ENCODE measurements around the gene DNAJC5.
"Not testable (repeated sequence)": the region's sequence is repeated elsewhere in the genome, so short reads cannot be mapped to it uniquely, and the experiment has no call there.

DNAJC5 gene

GRCh38 chr20:63952769-63953168 is 57.8 kb downstream of the DNAJC5 start:
- Histone ChIP-seq H3K9ac (ENCODE audit: low read depth, low read length) (no peak overlapping the region), H3K36me3 (ENCODE audit: insufficient read depth, low read length) (no peaks in the 10 kb centered on the region), H3K4me1 (ENCODE audit: insufficient read depth, low read length) (peaks cover 8% of the 10 kb centered on the region; the same call in 1 of the 2 replicates), H3K9me3 (ENCODE audit: control insufficient read depth, insufficient read depth, low read length) (no peaks in the 10 kb centered on the region)

GRCh38 chr20:63953764-63954429 is 59.0 kb downstream of the DNAJC5 start:
- Histone ChIP-seq H3K9me3 (ENCODE audit: control insufficient read depth, insufficient read depth, low read length) (no peaks in the 10 kb centered on the region), H3K36me3 (ENCODE audit: insufficient read depth, low read length) (no peaks in the 10 kb centered on the region), H3K4me1 (ENCODE audit: insufficient read depth, low read length) (peaks cover 15% of the 10 kb centered on the region), H3K9ac (ENCODE audit: low read depth, low read length) (no peak overlapping the region)

GRCh38 chr20:63955281-63955826 is 60.4 kb downstream of the DNAJC5 start:
- peaks cover 17% of the 10 kb centered on the region for H3K4me1 ChIP-seq (ENCODE audit: insufficient read depth, low read length)
- H3K9ac ChIP-seq (ENCODE audit: low read depth, low read length), result peak overlapping the region; percentile 94
- H3K36me3 ChIP-seq (ENCODE audit: insufficient read depth, low read length), result peaks cover 3% of the 10 kb centered on the region; the same call in 1 of the 2 replicates

GRCh38 chr20:63955827-63956663 is 61.1 kb downstream of the DNAJC5 start, which contains the start of gene UCKL1:
UCKL1 (minus strand) TSS chr20:63956416; CDS start chr20:63956372, 44 bp downstream.
- Histone ChIP-seq H3K36me3 (ENCODE audit: insufficient read depth, low read length) (peaks cover 3% of the 10 kb centered on the region; the same call in 1 of the 2 replicates), H3K4me1 (ENCODE audit: insufficient read depth, low read length) (peaks cover 17% of the 10 kb centered on the region), H3K9me3 (ENCODE audit: control insufficient read depth, insufficient read depth, low read length) (no peaks in the 10 kb centered on the region)

More at GRCh38 chr20:63955281-63955826, 60.4 kb downstream of the DNAJC5 start:
- H3K9me3 ChIP-seq (ENCODE audit: control insufficient read depth, insufficient read depth, low read length), result no peaks in the 10 kb centered on the region

GRCh38 chr20:63956664-63957003 is 61.7 kb downstream of the DNAJC5 start:
- Histone ChIP-seq H3K4me1 (ENCODE audit: insufficient read depth, low read length) (peaks cover 17% of the 10 kb centered on the region), H3K9me3 (ENCODE audit: control insufficient read depth, insufficient read depth, low read length) (no peaks in the 10 kb centered on the region), H3K36me3 (ENCODE audit: insufficient read depth, low read length) (peaks cover 3% of the 10 kb centered on the region; the same call in 1 of the 2 replicates), H3K9ac (ENCODE audit: low read depth, low read length) (peak overlapping the region; percentile 58)

More at GRCh38 chr20:63955827-63956663, 61.1 kb downstream of the DNAJC5 start, which contains the start of gene UCKL1:
- peak within 1 kb of the TSS; percentile 94 for H3K9ac ChIP-seq (ENCODE audit: low read depth, low read length)

- peaks cover 17% of the 10 kb centered on the region for H3K4me1 ChIP-seq (ENCODE audit: insufficient read depth, low read length)
- peak overlapping the region; percentile 58 for H3K9ac ChIP-seq (ENCODE audit: low read depth, low read length)
Observed at GRCh38 chr20:63957004-63957689, 62.2 kb downstream of the DNAJC5 start.

GRCh38 chr20:63957690-63958441 is 62.9 kb downstream of the DNAJC5 start:
- Histone ChIP-seq H3K9me3 (ENCODE audit: control insufficient read depth, insufficient read depth, low read length) (no peaks in the 10 kb centered on the region), H3K36me3 (ENCODE audit: insufficient read depth, low read length) (peaks cover 3% of the 10 kb centered on the region), H3K9ac (ENCODE audit: low read depth, low read length) (peak overlapping the region; percentile 58; the same call in 1 of the 2 replicates), H3K4me1 (ENCODE audit: insufficient read depth, low read length) (peaks cover 17% of the 10 kb centered on the region)

More at GRCh38 chr20:63957004-63957689, 62.2 kb downstream of the DNAJC5 start:
- Histone ChIP-seq H3K9me3 (ENCODE audit: control insufficient read depth, insufficient read depth, low read length) (no peaks in the 10 kb centered on the region), H3K36me3 (ENCODE audit: insufficient read depth, low read length) (peaks cover 3% of the 10 kb centered on the region; the same call in 1 of the 2 replicates)

- Histone ChIP-seq H3K4me1 (ENCODE audit: insufficient read depth, low read length) (peaks cover 17% of the 10 kb centered on the region), H3K9ac (ENCODE audit: low read depth, low read length) (no peak overlapping the region), H3K36me3 (ENCODE audit: insufficient read depth, low read length) (peaks cover 4% of the 10 kb centered on the region), H3K9me3 (ENCODE audit: control insufficient read depth, insufficient read depth, low read length) (no peaks in the 10 kb centered on the region; the same call in 1 of the 2 replicates)
Observed at GRCh38 chr20:63958471-63958870, 63.5 kb downstream of the DNAJC5 start.

- H3K9me3 ChIP-seq (ENCODE audit: control insufficient read depth, insufficient read depth, low read length), result no peaks in the 10 kb centered on the region; the same call in 1 of the 2 replicates
- peaks cover 6% of the 10 kb centered on the region for H3K36me3 ChIP-seq (ENCODE audit: insufficient read depth, low read length)
- no peak overlapping the region for H3K9ac ChIP-seq (ENCODE audit: low read depth, low read length)
- peaks cover 17% of the 10 kb centered on the region for H3K4me1 ChIP-seq (ENCODE audit: insufficient read depth, low read length)
Observed at GRCh38 chr20:63958964-63959698, 64.2 kb downstream of the DNAJC5 start.

- no peaks in the 10 kb centered on the region; the same call in 1 of the 2 replicates for H3K9me3 ChIP-seq (ENCODE audit: control insufficient read depth, insufficient read depth, low read length)
- H3K36me3 ChIP-seq (ENCODE audit: insufficient read depth, low read length), result peaks cover 6% of the 10 kb centered on the region
- H3K9ac ChIP-seq (ENCODE audit: low read depth, low read length), result no peak overlapping the region
- H3K4me1 ChIP-seq (ENCODE audit: insufficient read depth, low read length), result peaks cover 17% of the 10 kb centered on the region
Observed at GRCh38 chr20:63959699-63960075, 64.8 kb downstream of the DNAJC5 start.

- not testable (repeated sequence) for H3K36me3 ChIP-seq (ENCODE audit: insufficient read depth, low read length)
Observed at GRCh38 chr20:63960654-63961621, 66.0 kb downstream of the DNAJC5 start.

More at GRCh38 chr20:63960654-63961621, 66.0 kb downstream of the DNAJC5 start:
- not testable (repeated sequence) for H3K9ac ChIP-seq (ENCODE audit: low read depth, low read length); H3K9me3 ChIP-seq (ENCODE audit: control insufficient read depth, insufficient read depth, low read length)
- peaks cover 17% of the 10 kb centered on the region for H3K4me1 ChIP-seq (ENCODE audit: insufficient read depth, low read length)
